Upper lobe of right lung (tissue), 1 donor: ENCODE results near the gene EIF4G1. TPM values are rescaled to one million over a fixed set of nuclear protein-coding genes. Genes with fewer than 3 reads are reported as not detected.
A peak's percentile ranks its signal among the peaks of the same experiment; 100 is the strongest.

ENCODE experiments used
- ATAC-seq: fragments of 200-7000 bp; cut with Tn5 transposase; one replicate; pipeline ENCODE4 v1.9.1; 2020; ENCODE audit warnings: mild to moderate bottlenecking, moderate library complexity
- DNase-seq: peaks from one replicate; pipeline ENCODE4 v3.0.0-alpha.2; 2020
- H3K27ac ChIP-seq: fragments of 200-600 bp; one replicate; pipeline ENCODE4 v1.8.0; 2022
- H3K27me3 ChIP-seq: fragments of 200-600 bp; one replicate; pipeline ENCODE4 v1.8.0; 2022; ENCODE audit warnings: mild to moderate bottlenecking
- H3K36me3 ChIP-seq: fragments of 200-600 bp; one replicate; pipeline ENCODE4 v1.8.0; 2022
- H3K4me1 ChIP-seq: fragments of 200-600 bp; one replicate; pipeline ENCODE4 v1.8.0; 2022
- H3K4me3 ChIP-seq: fragments of 200-600 bp; one replicate; pipeline ENCODE4 v1.8.0; 2022; ENCODE audit warnings: mild to moderate bottlenecking
- H3K9me3 ChIP-seq: fragments of 200-600 bp; one replicate; pipeline ENCODE4 v1.8.0; 2022
- CTCF ChIP-seq: fragments of 200-600 bp; IDR thresholded peaks from one replicate; pipeline ENCODE4 v1.8.0; 2022; ENCODE audit warnings: antibody characterized with exemption
- intact Hi-C: fragments of 100-400 bp; cut with DNase I; formaldehyde crosslinking; loops from one replicate; pipeline ENCODE4 v1.11.0; 2022
- total RNA-seq: library from RNA; stranded (reverse); fragmentation: NEBNext Ultra II Directional; extraction: Animal tissue kit (Norgen Biotek cat#: 25700); gene quantifications from one replicate; pipeline ENCODE4 v1.2.1, GENCODE V29; 2021
- donor health status: DM: no; HTN: yes; CAD: no; lungs with severe emphysema.

Gene EIF4G1
- total RNA-seq, 1 donor from 2014 or later: 295 TPM

GRCh38 chr3:184335661-184336546, 21.5 kb downstream of the EIF4G1 start:
- H3K27me3 ChIP-seq: no peaks in the 10 kb centered on the region
- peaks cover 26% of the 10 kb centered on the region for H3K4me1 ChIP-seq
- ATAC-seq: peak; percentile 83
- intact Hi-C loops: no loop called here
- peaks cover 44% of the 10 kb centered on the region for H3K36me3 ChIP-seq
- DNase-seq: peak; percentile 94
- H3K9me3 ChIP-seq: no peaks in the 10 kb centered on the region
- no peak for TF ChIP-seq CTCF
- H3K4me3 ChIP-seq: peak overlapping the region; percentile 72
- H3K27ac ChIP-seq: peak overlapping the region; percentile 89

GRCh38 chr3:184336547-184337398, 22.4 kb downstream of the EIF4G1 start:
- no peak for TF ChIP-seq CTCF
- peak overlapping the region; percentile 89 for H3K27ac ChIP-seq
- no peak for DNase-seq
- no peaks in the 10 kb centered on the region for H3K27me3 ChIP-seq
- H3K36me3 ChIP-seq: peaks cover 39% of the 10 kb centered on the region
- intact Hi-C loops: no loop called here
- no peaks in the 10 kb centered on the region for H3K9me3 ChIP-seq
- H3K4me3 ChIP-seq: peak overlapping the region; percentile 72
- ATAC-seq: peak; percentile 18
- H3K4me1 ChIP-seq: peaks cover 26% of the 10 kb centered on the region

GRCh38 chr3:184337399-184337714, 23.0 kb downstream of the EIF4G1 start, which contains the start of gene FAM131A:
FAM131A (plus strand) TSS chr3:184337600; CDS start chr3:184337631, 31 bp downstream.
- Histone ChIP-seq H3K27ac (peak within 1 kb of the TSS; percentile 89), H3K36me3 (peaks cover 39% of the 10 kb centered on the region), H3K4me1 (peaks cover 26% of the 10 kb centered on the region), H3K27me3 (no peaks in the 10 kb centered on the region), H3K9me3 (no peaks in the 10 kb centered on the region), H3K4me3 (peak within 1 kb of the TSS; percentile 72)
- TF ChIP-seq CTCF: no peak
- DNase-seq (no peak), ATAC-seq (no peak)
- intact Hi-C loops: no loop called here

GRCh38 chr3:184337981-184338380, 23.6 kb downstream of the EIF4G1 start:
- Histone ChIP-seq H3K4me1 (peaks cover 26% of the 10 kb centered on the region), H3K27me3 (no peaks in the 10 kb centered on the region), H3K36me3 (peaks cover 37% of the 10 kb centered on the region), H3K4me3 (no peak overlapping the region), H3K9me3 (no peaks in the 10 kb centered on the region), H3K27ac (peak overlapping the region; percentile 89)
- ATAC-seq: no peak
- intact Hi-C loops: no loop called here
- no peak for DNase-seq
- TF ChIP-seq CTCF: no peak

GRCh38 chr3:184338511-184338945, 24.1 kb downstream of the EIF4G1 start:
- Histone ChIP-seq H3K27ac (peak overlapping the region; percentile 89), H3K27me3 (no peaks in the 10 kb centered on the region), H3K36me3 (peaks cover 37% of the 10 kb centered on the region), H3K4me1 (peaks cover 26% of the 10 kb centered on the region), H3K4me3 (peak overlapping the region; percentile 21), H3K9me3 (no peaks in the 10 kb centered on the region)
- DNase-seq (peak; percentile 75), ATAC-seq (no peak)
- TF ChIP-seq CTCF: peak; percentile 11
- intact Hi-C loops: no loop called here
